Glutamatergic neuron (in vitro differentiated cells): ENCODE results near the gene MSX1. TPM values are rescaled to one million over a fixed set of nuclear protein-coding genes. Genes with fewer than 3 reads are reported as not detected.

ENCODE experiments used
- DNase-seq: peaks from one replicate; pipeline ENCODE4 v3.0.0; 2022
- H3K27ac Mint-ChIP-seq: one replicate; pipeline ENCODE4 v1.8.0; 2020; ENCODE audit warnings: mild to moderate bottlenecking, mixed read lengths, inconsistent platforms; ENCODE audit not compliant: unreplicated experiment
- H3K27me3 Mint-ChIP-seq: one replicate; pipeline ENCODE4 v1.8.0; 2020; ENCODE audit warnings: mild to moderate bottlenecking, moderate library complexity, mixed read lengths, inconsistent platforms; ENCODE audit not compliant: unreplicated experiment
- H3K36me3 Mint-ChIP-seq: one replicate; pipeline ENCODE4 v1.8.0; 2020; ENCODE audit warnings: mild to moderate bottlenecking, mixed read lengths, inconsistent platforms; ENCODE audit not compliant: unreplicated experiment
- H3K4me1 Mint-ChIP-seq: one replicate; pipeline ENCODE4 v1.8.0; 2020; ENCODE audit warnings: mild to moderate bottlenecking, low read depth, mixed read lengths, inconsistent platforms; ENCODE audit not compliant: unreplicated experiment
- H3K4me3 Mint-ChIP-seq: one replicate; pipeline ENCODE4 v1.8.0; 2020; ENCODE audit warnings: mild to moderate bottlenecking, mixed read lengths, inconsistent platforms; ENCODE audit not compliant: unreplicated experiment
- H3K9me3 Mint-ChIP-seq: one replicate; pipeline ENCODE4 v1.8.0; 2020; ENCODE audit warnings: mild to moderate bottlenecking, moderate library complexity, mixed read lengths, inconsistent platforms; ENCODE audit not compliant: unreplicated experiment
- total RNA-seq: library from RNA; stranded (reverse); fragmentation: NEBNext Ultra II Directional; extraction: Animal tissue kit (Norgen Biotek cat#: 25700); gene quantifications from one replicate; pipeline ENCODE4 v1.2.1, GENCODE V29; 2021; ENCODE audit not compliant: unreplicated experiment
- TF ChIP-seq, protein P1 (sequence below): fragments of 200-600 bp; sonication (generic); IDR thresholded peaks from one replicate; pipeline ENCODE4 v1.5.0; 2021; ENCODE audit not compliant: partially characterized antibody, unreplicated experiment

Gene MSX1
- total RNA-seq, 1 donor from 2014 or later = 0.22 TPM

DNA sequence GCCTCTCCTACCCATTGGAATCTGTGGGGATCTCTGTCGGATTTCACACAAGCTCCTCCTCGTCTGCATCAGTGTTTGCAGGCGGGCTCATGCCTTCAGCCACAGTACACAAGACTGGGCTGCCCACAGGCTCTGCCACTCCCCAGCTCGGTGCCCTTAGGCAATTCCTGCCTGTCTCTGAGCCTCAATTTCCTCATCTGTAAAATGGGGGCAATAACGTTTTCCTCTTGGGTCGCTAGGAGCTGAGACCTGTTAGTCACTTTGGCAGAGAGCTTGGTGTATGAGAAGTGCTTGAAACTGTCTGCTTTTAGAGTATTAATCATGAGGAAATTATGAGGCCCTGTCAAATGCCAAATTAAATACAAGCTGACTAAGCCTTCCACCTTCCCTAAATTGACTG, 27.6 kb upstream of the MSX1 start:
- H3K27me3 Mint-ChIP-seq = peaks cover 5% of the 10 kb centered on the region
- no peak for DNase-seq
- H3K4me3 Mint-ChIP-seq = no peak overlapping the region
- peaks cover 3% of the 10 kb centered on the region for H3K36me3 Mint-ChIP-seq
- peaks cover 4% of the 10 kb centered on the region for H3K9me3 Mint-ChIP-seq
- TF ChIP-seq, protein P1, sequence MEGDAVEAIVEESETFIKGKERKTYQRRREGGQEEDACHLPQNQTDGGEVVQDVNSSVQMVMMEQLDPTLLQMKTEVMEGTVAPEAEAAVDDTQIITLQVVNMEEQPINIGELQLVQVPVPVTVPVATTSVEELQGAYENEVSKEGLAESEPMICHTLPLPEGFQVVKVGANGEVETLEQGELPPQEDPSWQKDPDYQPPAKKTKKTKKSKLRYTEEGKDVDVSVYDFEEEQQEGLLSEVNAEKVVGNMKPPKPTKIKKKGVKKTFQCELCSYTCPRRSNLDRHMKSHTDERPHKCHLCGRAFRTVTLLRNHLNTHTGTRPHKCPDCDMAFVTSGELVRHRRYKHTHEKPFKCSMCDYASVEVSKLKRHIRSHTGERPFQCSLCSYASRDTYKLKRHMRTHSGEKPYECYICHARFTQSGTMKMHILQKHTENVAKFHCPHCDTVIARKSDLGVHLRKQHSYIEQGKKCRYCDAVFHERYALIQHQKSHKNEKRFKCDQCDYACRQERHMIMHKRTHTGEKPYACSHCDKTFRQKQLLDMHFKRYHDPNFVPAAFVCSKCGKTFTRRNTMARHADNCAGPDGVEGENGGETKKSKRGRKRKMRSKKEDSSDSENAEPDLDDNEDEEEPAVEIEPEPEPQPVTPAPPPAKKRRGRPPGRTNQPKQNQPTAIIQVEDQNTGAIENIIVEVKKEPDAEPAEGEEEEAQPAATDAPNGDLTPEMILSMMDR = no peak
- no peak overlapping the region for H3K27ac Mint-ChIP-seq
- H3K4me1 Mint-ChIP-seq = no peaks in the 10 kb centered on the region

- Mint-ChIP-seq H3K9me3 (peaks cover 2% of the 10 kb centered on the region), H3K4me1 (peaks cover 5% of the 10 kb centered on the region), H3K27me3 (peaks cover 6% of the 10 kb centered on the region), H3K4me3 (no peak overlapping the region), H3K36me3 (peaks cover 3% of the 10 kb centered on the region), H3K27ac (no peak overlapping the region)
- DNase-seq = no peak
- TF ChIP-seq, protein P1 = no peak
Observed at GRCh38 chr4:4836044-4836443, 23.4 kb upstream of the MSX1 start.

DNA sequence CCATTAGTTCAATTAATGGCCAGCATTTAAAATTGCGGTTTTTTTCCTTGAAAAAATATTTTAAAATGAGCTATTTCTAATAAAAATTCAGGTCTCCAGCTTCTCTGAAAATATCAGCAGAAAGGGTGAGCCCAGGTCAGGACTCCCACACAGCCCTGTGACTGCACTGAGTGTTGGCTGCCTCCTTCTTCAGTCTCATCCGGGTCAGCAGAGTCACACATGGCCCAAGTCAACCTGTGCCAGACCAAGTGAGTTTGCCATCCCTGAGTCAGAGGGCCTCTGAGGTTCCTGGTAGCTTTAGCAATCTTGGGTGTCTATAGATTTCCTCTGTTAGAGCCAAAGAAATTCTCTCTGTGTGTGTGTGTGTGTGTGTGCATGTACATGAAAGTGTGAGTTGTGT, 22.1 kb upstream of the MSX1 start:
- no peak for DNase-seq
- H3K27ac Mint-ChIP-seq = no peak overlapping the region
- no peak overlapping the region for H3K4me3 Mint-ChIP-seq
- H3K27me3 Mint-ChIP-seq = peaks cover 6% of the 10 kb centered on the region
- H3K4me1 Mint-ChIP-seq = peaks cover 5% of the 10 kb centered on the region
- no peaks in the 10 kb centered on the region for H3K9me3 Mint-ChIP-seq
- peaks cover 3% of the 10 kb centered on the region for H3K36me3 Mint-ChIP-seq
- TF ChIP-seq, protein P1 = no peak

DNA sequence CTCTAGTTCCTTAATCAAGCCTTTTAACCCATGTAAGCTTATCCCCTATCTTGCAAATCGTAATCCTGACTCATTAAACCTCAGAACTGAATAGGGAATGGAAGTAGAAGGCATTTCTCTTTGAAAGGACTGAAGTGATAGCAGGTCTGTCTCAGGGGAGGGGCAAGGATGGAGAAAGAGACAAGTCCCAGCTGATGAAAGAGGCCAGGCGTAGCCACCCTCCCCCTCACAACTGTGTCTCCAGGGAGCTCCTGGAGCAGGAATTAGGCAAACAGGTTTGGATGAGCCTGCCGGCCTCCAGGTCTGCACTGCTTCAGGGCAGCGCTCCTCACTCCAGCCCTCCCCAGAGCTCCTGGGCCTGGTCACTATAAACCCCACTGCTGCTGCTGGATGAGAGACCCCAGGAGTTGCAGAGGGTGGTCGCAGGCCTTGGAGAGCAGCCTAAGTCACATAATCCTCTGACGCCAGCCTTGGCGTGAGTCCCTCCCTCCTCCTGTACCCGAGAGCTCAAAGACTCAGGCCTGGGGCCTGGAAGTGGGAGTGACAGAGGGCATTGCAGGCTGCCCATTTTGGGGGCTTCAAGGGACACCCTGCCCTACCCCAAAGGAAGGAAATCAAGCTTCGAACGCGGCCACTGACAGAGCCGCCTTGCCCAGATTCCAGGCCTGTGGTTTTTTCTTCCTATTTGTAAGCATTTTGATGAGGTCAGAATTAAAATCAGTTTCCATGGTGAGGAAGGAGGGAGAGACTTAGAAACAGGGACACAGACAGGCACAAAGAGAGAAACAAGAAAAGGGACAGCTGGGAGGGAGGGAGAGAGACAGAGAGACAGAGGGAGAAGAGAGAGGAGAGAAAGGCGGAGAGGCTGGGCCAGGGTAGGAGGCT, 21.2 kb upstream of the MSX1 start:
- Mint-ChIP-seq H3K27ac (no peak overlapping the region), H3K4me3 (no peak overlapping the region), H3K4me1 (peaks cover 5% of the 10 kb centered on the region), H3K27me3 (peaks cover 6% of the 10 kb centered on the region), H3K36me3 (peaks cover 3% of the 10 kb centered on the region), H3K9me3 (no peaks in the 10 kb centered on the region)
- DNase-seq = no peak
- TF ChIP-seq, protein P1 = no peak
